GM19372 (cell line): ENCODE results near the gene SDS.

Experiments used
- ATAC-seq: cut with Tn5 transposase; IDR thresholded peaks from one replicate; pipeline ENCODE4 v1.9.1; 2021; ENCODE audit warnings: mild to moderate bottlenecking, low read depth, moderate library complexity; ENCODE audit not compliant: unreplicated experiment

SDS gene

DNA sequence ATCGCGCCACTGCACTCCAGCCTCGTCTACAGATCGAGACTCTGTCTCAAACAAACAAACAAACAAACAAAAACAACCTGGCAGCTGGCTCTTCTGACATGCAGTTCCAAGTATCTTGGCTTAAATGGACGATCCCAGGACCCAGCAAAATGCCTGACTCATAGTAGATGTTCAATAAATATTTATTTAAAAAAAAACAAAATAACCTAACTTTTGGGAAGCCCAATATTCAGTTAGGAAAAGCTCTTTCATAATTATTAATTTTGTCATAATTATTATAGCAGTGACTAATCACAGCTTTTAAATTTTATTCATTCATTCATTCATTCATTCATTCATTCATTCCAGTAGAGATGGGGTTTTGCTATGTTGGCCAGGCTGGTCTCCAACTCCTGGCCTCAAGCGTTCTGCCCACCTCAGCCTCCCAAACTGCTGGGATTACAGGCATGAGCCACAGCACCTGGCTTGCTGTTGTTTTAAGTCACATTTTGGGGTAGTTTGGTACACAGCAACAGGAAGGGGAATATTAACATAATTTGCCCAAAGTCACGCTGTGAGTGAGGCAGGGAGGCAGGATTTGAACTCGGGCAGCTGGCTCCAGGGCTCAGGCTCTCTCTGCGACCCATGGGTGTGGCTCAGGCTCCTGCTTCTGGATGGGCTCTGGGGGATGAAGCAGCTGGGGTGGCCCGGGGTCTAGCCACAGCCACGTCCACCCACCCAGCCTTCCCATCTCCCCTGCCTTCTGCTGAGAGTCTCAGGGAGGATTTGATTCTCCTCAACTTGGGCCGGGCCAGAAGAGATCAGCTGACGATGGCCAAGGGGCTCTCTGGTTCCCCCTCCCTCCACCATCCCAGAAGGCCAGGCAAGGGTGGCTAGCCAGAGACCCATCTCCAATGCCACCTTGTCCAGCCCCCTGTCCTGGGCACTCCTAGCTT lies 2.4 kb downstream of the SDS start:
- no peak for ATAC-seq

DNA sequence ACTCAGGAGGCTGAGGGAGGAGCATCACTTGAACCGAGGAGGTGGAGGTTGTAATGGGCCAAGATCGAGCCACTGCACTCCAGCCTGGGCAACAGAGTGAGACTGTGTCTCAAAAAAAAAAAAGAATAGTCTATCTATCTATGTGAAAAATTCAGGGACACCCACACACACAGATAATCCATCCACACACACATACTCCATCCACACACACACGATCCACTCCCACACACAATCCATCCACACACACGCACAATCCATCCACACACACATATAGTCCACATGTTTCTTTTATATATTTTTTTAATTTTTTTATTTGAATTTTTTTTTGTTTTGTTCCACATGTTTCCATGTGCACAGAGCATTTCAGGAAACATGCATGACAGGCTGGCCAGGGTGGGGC lies 3.3 kb downstream of the SDS start:
- ATAC-seq, result no peak

DNA sequence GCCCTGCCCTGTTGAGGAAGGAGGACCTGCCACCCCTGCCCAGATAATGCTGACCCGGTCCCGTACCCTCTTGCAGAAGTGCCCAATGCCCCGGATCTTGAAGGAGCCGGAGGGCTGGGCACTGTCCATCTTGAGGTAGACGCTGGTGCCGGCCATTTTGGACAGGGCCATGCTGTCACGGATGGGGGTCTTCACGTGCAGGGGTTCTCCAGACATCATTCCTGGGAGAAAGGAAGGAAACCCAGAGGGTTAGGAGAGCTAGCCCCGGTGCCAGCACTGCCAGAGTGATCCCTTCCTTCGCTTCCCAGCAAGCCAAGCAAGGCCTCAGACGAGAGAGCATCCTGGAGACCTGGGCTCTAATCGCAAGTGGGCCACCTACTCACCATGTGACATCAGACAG lies 4.2 kb downstream of the SDS start:
- ATAC-seq, result no peak

DNA sequence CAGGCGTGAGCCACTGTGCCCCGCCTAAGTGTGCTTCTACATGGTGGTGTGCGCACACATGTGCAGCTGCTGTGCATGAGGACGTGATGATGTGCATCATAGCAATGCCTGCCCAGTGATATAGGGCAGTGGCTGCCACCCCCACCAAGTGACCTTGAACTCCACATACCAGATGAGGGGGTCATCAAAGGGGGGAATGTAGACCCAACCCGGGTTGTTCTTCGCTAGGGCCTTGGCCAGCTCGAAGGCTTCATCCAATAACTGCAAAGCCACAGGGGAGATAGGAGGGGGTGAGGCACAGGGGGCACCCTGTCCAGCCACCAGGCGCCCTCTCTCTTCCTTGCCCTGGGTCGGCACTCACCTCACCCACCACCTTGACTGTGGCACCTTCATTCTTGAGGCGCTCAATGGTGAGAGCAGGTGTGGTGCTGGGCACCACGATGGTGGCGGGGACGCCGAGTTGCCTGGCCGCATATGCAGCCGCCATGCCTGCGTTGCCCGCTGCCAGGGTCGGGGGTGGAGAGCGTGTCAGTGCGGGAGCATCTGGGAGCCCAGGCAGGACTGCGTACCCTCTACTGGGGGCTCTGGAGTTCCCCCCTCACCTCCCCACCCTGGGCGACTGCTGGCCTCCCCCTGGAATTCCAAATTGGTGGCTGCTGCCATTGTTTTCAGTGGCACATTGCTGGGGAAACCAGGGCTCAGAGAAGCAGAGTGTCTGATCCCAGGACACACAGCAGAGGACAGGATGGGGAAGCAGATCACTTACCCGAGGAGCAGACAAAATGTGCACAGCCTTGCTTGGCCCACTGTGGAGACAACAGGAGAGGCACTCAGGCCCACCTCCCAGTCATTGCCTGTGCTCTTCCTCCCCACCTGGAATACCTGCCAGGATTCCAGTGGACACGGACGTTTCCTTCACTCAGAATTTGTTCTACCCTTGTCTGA lies 5.1 kb downstream of the SDS start:
- no peak for ATAC-seq

DNA sequence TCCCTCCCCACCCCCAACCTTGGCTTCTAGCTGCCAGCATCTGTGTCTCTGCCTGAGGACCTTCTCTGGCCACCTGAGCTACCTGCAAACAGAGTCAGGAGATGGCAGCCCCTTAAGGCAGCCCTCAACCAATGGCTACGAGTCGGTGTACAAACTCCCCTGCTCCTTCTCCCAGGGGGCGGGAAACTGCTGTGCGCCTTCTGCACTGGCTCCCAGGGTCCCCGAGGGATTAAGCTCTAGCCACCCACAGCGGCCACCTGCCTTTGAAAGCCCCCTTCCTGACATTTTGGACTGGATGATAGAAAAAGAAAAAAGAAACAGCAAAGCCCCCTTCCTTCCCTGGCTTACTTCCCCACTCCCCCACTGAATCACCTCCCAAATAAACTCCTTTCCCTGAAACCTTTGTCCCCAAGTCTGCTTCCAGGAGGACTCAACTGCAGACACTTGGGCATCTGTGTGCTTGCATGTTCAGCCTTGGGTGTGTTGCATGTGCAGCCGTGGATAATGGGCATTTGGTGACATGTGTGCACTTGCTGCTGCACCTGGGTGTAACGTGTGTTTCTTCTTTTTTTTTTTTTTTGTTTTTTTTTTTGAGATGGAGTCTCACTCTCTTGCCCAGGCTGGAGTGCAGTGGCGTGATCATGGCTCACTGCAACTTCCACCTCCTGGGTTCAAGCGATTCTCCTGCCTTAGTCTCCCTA lies 6.0 kb downstream of the SDS start:
- ATAC-seq, result no peak

DNA sequence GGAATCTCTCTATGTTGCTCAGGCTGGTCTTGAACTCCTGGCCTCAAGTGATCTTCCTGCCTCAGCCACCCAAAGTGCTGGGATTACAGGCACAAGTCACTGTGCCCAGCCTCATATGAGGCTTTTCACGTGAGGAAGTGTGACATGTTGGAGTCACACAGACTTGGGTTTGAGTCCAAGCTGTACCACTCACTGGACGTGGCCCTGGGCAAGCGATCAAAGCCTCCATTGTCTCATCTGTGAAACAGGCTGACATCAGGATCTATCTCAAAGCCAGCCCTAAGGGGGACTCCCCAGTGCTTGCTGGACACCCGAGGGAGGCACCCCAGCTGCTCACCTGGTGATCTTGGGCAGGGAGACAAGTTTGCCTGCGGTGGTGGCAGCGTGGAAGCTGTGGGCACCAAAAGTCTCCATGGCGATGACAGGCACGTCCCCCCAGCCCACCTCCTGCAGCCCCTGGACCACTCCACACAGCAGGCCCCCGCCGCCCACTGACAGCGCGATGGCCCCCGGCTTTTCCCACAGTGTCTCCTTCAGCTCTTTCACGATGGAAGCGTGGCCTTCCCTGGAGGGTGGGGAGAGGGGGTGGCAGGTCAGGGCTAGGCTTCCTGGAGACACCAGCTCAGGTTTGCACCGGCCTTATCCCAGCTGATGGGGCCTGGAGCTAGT lies 6.7 kb downstream of the SDS start:
- no peak for ATAC-seq

DNA sequence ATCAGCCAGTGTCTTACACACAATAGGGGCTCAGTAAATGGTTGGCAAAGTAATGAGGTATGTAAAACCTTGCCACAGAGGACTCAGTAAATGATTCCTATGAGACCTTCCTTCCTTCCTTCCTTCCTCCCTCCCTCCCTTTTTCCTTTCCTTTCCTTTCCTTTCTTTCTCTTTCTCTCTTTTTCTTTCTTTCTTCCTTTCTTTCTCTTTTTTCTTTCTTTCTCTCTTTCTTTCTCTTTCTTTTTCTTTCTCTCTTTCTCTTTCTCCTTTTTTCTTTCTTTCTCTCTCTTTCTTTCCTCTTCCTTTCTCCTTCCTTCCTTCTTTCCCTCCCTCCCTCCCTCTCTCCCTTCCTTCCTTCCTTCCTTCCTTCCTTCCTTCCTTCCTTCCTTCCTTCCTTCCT lies 7.5 kb downstream of the SDS start:
- no peak for ATAC-seq

DNA sequence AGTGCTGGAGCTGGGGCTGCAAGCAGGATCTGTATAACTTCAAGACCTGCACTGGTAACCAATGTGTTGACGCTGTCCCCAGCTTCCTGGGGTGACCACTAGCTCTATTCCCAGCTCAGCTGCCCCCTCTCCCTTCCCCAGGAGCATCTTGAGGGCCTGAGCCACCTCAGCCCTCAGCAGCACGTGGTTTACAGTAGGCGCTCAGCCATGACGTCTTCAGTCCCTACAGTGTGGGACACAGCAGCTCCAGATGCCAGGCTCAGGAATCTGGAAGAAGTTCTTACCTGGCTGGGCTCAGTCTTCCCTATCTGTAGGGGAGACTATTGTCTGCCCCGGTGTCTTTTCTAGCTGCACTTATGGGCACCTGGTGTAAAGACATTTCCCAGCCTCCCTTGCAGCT lies 8.6 kb downstream of the SDS start:
- ATAC-seq, result no peak

DNA sequence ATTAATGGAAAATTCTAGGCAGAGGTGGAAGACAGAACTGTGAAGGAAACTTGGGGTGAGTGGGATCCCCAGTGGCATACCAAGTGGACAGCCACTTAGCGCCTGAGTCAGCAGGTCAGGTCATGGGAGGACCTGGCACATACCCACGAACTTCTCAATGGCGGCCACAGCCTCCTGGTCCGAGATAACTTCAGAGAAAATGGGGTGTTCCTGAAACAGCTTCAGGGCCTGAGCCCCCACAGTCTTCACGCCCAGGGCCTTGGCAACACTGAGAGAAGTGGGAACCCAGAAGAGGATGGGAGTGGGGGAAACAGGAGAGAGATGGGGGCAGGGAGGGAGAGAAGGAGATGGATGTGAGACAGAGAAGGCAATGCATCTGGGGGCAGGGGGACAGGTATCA lies 9.9 kb downstream of the SDS start:
- no peak for ATAC-seq

DNA sequence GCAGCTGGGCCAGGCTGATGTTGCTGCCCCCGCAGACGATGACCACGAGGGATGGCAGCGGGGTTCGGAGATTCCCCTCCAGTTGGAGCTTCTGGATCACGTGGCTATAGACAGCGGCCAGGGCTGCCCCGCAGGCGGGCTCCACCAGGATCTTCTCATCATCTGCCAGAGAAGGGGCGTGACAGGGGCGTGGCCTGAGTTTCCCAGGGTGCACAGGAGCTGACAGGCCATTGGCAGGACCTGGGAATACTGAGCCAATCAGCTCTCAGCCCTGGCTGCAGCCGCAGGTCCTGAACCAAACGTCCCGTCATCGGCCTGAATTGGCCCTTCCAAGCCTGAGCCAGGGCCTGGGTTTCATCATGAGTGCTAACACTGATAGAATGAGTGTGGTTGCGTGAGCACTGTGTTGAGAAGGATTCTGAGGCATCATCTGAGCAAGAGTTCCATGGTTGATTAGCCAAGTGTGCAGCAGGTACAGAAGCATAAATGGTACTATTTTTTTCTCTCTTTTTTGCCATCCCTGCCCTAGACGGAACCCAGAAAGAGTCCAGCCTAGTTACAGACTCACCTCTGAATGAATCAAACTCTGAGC lies 10.6 kb downstream of the SDS start:
- no peak for ATAC-seq

DNA sequence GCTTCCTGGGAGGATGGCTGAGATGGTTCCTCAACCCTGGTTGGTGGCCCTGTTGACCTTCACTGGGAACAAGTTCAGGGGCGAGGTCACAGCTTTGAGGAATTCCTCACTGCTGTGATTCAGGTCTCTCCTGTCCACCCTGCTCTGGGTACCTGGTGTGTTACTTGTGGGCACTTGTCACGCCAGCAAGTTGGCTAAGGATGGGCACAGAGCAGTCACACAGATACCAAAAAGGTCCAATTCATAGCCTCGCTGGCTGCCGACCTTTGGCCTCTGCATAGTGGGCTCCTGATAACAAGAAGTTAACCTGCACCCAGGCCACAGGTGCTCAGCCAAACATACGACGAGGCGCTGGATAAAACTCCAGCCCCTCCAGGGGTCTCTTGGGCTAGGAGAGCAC lies 11.2 kb downstream of the SDS start:
- no peak for ATAC-seq

DNA sequence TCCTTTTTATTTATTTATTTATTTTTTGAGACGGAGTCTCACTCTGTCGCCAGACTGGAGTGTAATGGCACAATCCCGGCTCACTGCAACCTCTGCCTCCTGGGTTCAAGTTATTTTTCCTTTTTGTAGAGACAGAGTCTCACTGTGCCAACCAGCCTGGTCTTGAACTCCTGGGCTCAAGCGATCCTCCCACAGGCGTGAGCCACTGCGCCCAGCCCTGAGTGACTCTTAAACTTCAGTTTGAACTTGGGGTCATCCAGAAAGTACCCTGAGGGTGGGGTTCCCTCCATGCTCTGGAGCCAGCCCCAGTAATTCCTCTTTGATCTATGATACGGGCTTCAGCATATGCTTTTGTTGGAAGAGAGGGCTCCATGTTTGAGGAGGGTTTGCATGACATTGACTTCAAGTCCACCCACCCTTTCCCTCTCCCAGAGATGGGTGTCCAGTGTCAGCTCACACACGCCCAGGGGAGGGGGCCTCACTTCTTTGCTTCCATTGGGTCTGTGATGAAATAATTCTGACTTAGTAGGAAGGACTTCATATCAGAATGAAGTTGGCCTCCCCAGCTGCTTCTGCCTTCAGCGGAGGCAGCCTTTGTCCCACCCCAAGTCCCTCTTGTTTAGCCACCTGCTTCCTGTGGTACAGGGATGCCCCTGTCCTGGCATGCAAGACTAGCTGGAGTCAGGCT lies 11.9 kb downstream of the SDS start:
- no peak for ATAC-seq

DNA sequence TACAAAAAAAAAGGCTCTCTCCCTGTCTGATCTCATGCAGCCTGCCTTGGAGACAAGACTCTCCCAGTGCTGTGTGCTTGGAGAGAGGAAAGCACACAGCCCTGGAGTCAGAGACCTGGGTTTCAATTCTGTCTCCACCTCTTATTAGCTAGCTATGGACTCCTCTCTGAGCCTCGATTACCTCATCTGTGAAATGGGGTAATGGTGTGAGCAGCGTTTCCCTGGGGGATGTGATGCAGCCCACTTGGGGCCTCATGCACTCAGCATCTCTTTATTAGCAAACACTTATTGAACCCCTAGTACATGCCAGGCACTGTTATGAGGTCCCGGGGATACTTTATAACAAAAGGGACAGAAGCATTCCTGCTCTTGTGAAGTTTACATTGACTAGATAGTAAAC lies 12.5 kb downstream of the SDS start:
- no peak for ATAC-seq

DNA sequence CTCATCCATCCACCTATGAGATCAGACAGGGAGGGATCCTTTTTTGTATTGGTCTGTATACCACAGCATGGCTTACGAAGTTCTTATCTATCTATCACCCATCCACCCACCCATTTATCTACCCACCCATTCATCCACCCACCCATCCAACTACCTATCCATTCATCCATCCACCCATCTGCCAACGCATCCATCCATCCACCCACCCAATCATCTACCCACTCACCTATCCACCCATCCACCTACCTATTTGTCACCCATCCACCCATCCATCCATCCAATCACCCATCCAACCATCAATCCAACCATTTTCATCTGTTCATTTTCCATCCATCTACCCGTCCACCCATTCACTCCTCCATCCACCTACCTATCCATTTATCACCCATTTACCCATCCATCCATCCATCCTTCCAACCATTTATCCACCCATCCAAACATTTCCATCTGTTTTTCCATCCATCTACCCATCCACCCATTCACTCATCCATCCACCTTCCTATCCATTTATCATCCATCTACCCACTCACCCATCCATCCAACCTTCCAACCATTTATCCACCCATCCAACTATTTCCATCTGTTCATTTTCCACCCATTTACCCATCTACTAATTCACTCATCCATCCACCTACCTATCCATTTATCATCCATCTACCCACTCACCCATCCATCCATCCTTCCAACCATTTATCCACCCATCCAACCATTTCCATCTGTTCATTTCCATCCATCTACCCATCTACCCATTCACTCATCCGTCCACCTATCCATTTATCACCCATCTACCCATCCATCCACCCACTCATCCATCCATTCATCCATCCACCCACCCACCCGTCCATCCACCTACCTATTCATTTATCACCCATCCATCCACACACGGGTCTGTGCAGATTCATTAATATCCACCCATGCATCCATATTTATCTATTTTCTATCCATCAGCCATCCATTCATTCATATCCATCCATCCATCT lies 13.3 kb downstream of the SDS start:
- ATAC-seq, result no peak

DNA sequence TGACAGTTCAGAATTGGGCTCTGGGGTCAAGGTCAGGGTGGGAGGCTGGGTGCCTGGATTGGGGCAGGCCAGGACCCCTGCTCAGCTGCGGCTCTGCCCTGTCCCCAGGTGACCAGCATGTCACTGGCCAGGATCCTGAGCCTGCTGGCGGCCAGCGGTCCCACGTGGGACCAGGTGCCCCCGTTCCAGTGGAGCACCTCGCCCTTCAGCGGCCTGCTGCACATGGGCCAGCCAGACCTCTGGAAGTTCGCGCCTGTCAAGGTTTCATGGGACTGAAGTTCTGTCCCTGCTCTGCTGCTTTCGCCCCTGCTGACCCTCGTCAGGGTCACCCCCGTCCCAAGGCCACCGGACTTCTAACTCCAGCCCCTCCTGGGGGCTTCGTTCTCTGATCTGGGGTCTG lies 15.3 kb downstream of the SDS start:
- ATAC-seq, result no peak

DNA sequence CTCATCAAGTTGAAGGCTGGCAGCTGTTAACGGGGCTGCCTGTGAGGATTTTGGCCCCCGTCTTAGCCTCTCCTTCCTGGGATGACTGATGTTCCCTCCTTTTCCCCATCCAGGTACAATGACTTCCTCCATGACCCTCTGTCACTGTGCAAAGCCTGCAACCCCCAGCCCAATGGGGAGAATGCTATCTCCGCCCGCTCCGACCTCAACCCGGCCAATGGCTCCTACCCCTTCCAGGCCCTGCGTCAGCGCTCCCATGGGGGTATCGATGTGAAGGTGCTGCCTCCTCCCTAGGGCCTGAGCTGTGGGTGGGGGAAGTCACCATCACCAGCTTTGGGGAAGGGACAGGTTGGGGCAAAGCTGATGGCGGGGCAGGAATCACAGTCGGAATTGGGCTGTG lies 16.1 kb downstream of the SDS start:
- no peak for ATAC-seq

DNA sequence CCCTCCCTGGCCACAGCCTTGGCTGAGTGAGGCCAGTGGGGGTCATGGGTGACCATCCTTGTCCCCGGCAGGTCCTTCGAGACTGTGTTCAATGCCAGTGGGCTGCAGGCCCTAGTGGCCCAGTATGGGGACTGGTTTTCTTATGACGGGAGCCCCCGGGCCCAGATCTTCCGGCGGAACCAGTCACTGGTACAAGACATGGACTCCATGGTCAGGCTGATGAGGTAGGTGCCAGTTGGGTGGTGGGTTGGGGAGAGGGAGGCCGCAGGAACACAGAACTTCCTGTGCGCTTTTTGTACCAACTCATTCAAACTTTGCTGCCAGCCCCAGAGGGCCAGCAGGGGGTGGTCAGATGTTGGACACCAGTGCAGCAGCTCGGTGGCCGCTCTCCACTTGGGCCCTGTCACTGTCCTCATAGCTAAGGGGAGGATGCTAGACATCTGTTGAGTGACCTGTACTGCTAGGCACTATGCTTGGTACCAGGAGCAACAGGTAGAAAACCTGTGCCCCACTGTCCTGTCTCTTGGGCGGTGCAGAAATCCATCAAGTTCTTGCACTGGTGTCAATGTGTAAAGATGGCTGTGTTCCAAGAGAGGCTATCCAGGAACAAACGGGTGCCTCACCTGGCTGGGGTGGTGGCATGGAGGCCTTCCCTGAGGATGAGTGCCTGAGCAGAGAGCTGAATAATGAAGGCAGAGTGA lies 16.7 kb downstream of the SDS start:
- ATAC-seq, result no peak
